ENCODE data around the gene KCNAB1. TPM values are rescaled to one million over a fixed set of nuclear protein-coding genes. Genes with fewer than 3 reads are reported as not detected.

KCNAB1 gene
- total and polyA plus RNA-seq, 10 of the 15 experiments (the other 5 are each of a cell fraction or from before 2014, with no cell fraction given): 0.11 to 0.69 (median 0.43) TPM; not detected in 6

DNA sequence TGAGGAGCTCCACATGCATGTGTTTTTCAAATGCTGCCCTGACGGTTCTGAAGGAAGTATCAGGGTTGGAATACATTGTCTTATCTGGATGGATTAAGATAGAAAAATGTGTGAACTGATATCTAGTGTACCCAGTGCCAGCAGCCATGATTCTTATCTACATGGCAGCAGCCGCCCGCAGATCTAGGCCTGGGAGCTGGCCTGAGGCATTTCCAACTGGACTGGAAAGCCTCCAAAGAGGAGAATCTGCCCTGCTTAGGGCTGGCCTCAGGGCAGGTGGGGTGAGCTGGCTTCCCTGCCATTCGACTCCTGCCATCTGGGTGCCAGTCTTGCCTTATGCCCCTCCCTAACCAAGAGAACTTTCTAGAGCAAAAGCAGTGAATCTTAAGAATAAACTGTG, 308.7 kb downstream of the KCNAB1 start:
- Histone ChIP-seq H3K9me3 (replicated peaks; ENCODE audit: control insufficient read depth, insufficient read depth, low read length) (no peaks in the 10 kb centered on the region), H3K36me3 (ENCODE audit: control insufficient read depth in 2 of 2, insufficient read depth in 2 of 2, low read length in 1 of 2) (no peaks in the 10 kb centered on the region), H3K27ac (ENCODE audit: control insufficient read depth, insufficient read depth) (no peak overlapping the region), H3K4me3 (no peak overlapping the region), H3K79me2 (ENCODE audit: control insufficient read depth, insufficient read depth, low read length) (no peaks in the 10 kb centered on the region), H3K4me2 (ENCODE audit: control insufficient read depth, insufficient read depth) (no peak overlapping the region), H2AFZ (ENCODE audit: control insufficient read depth, low read depth, low read length) (no peak overlapping the region), H3K4me1 (ENCODE audit: control insufficient read depth, insufficient read depth, low read length) (no peaks in the 10 kb centered on the region), H3K9ac (ENCODE audit: control insufficient read depth, insufficient read depth, low read length) (no peak overlapping the region), H3K27me3 (replicated peaks in 1 of 2; ENCODE audit: control insufficient read depth in 2 of 2, insufficient read depth in 2 of 2, low read length in 1 of 2) (peaks cover 2 to 3% of the 10 kb centered on the region in 2 experiments; a peak in 3 of 4 replicates), H4K20me1 (ENCODE audit: control insufficient read depth, insufficient read depth) (no peaks in the 10 kb centered on the region; the same call in 1 of the 2 replicates)
- SMC1A ChIA-PET (ENCODE audit: uncharacterized antibody, unreplicated experiment): no interaction called here
- in situ Hi-C loops (cut with MboI): no loop called here
- no TSS peak for BruUV-seq (replicated peaks)
- POLR2A ChIA-PET: no interaction called here
- intact Hi-C loops (cut with micrococcal nuclease; ENCODE audit: unreplicated experiment): no loop called here
- DNase-seq (ENCODE audit: low read depth, low spot score) (no peak), FAIRE-seq (no peak), ATAC-seq (no peak)
- TF ChIP-seq CHD2 (IDR thresholded peaks at IDR 0.05; ENCODE audit: borderline replicate concordance, low read depth, low read length) (no peak), WRNIP1 (IDR thresholded peaks at IDR 0.05; ENCODE audit: borderline replicate concordance, low read depth, low read length) (no peak), NBN (IDR thresholded peaks at IDR 0.05) (no peak), SMAD1 (IDR thresholded peaks at IDR 0.05; ENCODE audit: low read depth, partially characterized antibody) (no peak), MTA3 (IDR thresholded peaks at IDR 0.05; ENCODE audit: borderline replicate concordance, low read length) (no peak), RB1 (IDR thresholded peaks at IDR 0.05; ENCODE audit: borderline replicate concordance) (no peak), BCL11A (IDR thresholded peaks at IDR 0.05; ENCODE audit: low read depth, low read length) (no peak), STAT1 (conservative IDR thresholded peaks at IDR 0.05) (no peak), KAT2A (conservative IDR thresholded peaks at IDR 0.05; ENCODE audit: control insufficient read depth, low read depth, low read length) (no peak), NFYA (IDR thresholded peaks at IDR 0.05; ENCODE audit: borderline replicate concordance, low read depth, low read length) (no peak), RBBP5 (conservative IDR thresholded peaks at IDR 0.05) (no peak)
- TF ChIP-seq, protein P1, sequence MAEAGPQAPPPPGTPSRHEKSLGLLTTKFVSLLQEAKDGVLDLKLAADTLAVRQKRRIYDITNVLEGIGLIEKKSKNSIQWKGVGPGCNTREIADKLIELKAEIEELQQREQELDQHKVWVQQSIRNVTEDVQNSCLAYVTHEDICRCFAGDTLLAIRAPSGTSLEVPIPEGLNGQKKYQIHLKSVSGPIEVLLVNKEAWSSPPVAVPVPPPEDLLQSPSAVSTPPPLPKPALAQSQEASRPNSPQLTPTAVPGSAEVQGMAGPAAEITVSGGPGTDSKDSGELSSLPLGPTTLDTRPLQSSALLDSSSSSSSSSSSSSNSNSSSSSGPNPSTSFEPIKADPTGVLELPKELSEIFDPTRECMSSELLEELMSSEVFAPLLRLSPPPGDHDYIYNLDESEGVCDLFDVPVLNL (IDR thresholded peaks at IDR 0.05; ENCODE audit: low read depth, low read length): no peak
- TF ChIP-seq, protein P2, sequence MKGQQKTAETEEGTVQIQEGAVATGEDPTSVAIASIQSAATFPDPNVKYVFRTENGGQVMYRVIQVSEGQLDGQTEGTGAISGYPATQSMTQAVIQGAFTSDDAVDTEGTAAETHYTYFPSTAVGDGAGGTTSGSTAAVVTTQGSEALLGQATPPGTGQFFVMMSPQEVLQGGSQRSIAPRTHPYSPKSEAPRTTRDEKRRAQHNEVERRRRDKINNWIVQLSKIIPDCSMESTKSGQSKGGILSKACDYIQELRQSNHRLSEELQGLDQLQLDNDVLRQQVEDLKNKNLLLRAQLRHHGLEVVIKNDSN (IDR thresholded peaks at IDR 0.05; ENCODE audit: borderline replicate concordance, extremely low read length, insufficient read depth, low read depth, low read length): no peak
- TF ChIP-seq, protein P3, sequence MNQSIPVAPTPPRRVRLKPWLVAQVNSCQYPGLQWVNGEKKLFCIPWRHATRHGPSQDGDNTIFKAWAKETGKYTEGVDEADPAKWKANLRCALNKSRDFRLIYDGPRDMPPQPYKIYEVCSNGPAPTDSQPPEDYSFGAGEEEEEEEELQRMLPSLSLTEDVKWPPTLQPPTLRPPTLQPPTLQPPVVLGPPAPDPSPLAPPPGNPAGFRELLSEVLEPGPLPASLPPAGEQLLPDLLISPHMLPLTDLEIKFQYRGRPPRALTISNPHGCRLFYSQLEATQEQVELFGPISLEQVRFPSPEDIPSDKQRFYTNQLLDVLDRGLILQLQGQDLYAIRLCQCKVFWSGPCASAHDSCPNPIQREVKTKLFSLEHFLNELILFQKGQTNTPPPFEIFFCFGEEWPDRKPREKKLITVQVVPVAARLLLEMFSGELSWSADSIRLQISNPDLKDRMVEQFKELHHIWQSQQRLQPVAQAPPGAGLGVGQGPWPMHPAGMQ (IDR thresholded peaks at IDR 0.05; ENCODE audit: borderline replicate concordance): no peak
- TF ChIP-seq, protein P4, sequence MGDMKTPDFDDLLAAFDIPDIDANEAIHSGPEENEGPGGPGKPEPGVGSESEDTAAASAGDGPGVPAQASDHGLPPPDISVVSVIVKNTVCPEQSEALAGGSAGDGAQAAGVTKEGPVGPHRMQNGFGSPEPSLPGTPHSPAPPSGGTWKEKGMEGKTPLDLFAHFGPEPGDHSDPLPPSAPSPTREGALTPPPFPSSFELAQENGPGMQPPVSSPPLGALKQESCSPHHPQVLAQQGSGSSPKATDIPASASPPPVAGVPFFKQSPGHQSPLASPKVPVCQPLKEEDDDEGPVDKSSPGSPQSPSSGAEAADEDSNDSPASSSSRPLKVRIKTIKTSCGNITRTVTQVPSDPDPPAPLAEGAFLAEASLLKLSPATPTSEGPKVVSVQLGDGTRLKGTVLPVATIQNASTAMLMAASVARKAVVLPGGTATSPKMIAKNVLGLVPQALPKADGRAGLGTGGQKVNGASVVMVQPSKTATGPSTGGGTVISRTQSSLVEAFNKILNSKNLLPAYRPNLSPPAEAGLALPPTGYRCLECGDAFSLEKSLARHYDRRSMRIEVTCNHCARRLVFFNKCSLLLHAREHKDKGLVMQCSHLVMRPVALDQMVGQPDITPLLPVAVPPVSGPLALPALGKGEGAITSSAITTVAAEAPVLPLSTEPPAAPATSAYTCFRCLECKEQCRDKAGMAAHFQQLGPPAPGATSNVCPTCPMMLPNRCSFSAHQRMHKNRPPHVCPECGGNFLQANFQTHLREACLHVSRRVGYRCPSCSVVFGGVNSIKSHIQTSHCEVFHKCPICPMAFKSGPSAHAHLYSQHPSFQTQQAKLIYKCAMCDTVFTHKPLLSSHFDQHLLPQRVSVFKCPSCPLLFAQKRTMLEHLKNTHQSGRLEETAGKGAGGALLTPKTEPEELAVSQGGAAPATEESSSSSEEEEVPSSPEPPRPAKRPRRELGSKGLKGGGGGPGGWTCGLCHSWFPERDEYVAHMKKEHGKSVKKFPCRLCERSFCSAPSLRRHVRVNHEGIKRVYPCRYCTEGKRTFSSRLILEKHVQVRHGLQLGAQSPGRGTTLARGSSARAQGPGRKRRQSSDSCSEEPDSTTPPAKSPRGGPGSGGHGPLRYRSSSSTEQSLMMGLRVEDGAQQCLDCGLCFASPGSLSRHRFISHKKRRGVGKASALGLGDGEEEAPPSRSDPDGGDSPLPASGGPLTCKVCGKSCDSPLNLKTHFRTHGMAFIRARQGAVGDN (IDR thresholded peaks at IDR 0.05): no peak
- RAD21 ChIA-PET (ENCODE audit: unreplicated experiment): no interaction called here
- CTCF ChIA-PET: interaction anchor here (0.8 to 1.2 kb wide), 3 partner anchors 13 to 280 kb away, joined by 3 to 4 read pairs (median 4); no protein-coding TSS in a partner anchor
- WGBS (ENCODE audit: insufficient coverage, insufficient replicate concordance, low lambda C conversion rate, missing lambda C conversion rate): 18% methylated on average over 4 of the region's 4 CpGs
